ENCODE results near the gene RBM34.
"Not testable (repeated sequence)": the region's sequence is repeated elsewhere in the genome, so short reads cannot be mapped to it uniquely, and the experiment has no call there.

RBM34 gene

GRCh38 chr1:235160957-235161684 lies at the start of gene RBM34:
Gene RBM34 (minus strand): TSS chr1:235161250. CDS start chr1:235161226, 24 bp downstream.
- DNase-seq: peak; percentile 76

- DNase-seq: no peak
Observed at GRCh38 chr1:235207209-235207565, 46.1 kb upstream of the RBM34 start.

GRCh38 chr1:235206533-235207208 lies 45.6 kb upstream of the RBM34 start:
- DNase-seq: no peak

GRCh38 chr1:235205687-235206086 lies 44.6 kb upstream of the RBM34 start:
- DNase-seq: no peak

GRCh38 chr1:235203428-235203827 lies 42.4 kb upstream of the RBM34 start:
- DNase-seq: no peak

- DNase-seq: not testable (repeated sequence)
Observed at GRCh38 chr1:235202447-235202846, 41.4 kb upstream of the RBM34 start.

GRCh38 chr1:235199441-235199840 lies 38.4 kb upstream of the RBM34 start:
- DNase-seq: no peak

GRCh38 chr1:235190431-235190830 lies 29.4 kb upstream of the RBM34 start:
- DNase-seq: no peak

GRCh38 chr1:235187316-235187715 lies 26.3 kb upstream of the RBM34 start:
- DNase-seq: no peak

- no peak for DNase-seq
Observed at GRCh38 chr1:235181561-235182245, 20.7 kb upstream of the RBM34 start.

- DNase-seq: no peak
Observed at GRCh38 chr1:235180916-235181460, 19.9 kb upstream of the RBM34 start.

- DNase-seq: no peak
Observed at GRCh38 chr1:235176486-235176885, 15.4 kb upstream of the RBM34 start.

- no peak for DNase-seq
Observed at GRCh38 chr1:235169986-235170385, 8.9 kb upstream of the RBM34 start.

- DNase-seq: no peak
Observed at GRCh38 chr1:235168375-235168774, 7.3 kb upstream of the RBM34 start.

GRCh38 chr1:235161685-235162327 lies 756 bp upstream of the RBM34 start:
- DNase-seq: peak; percentile 56

GRCh38 chr1:235160383-235160956 lies 580 bp downstream of the RBM34 start:
- peak; percentile 70 for DNase-seq

GRCh38 chr1:235159930-235160329 lies 1.1 kb downstream of the RBM34 start:
- DNase-seq: not testable (repeated sequence)

GRCh38 chr1:235159284-235159683 lies 1.8 kb downstream of the RBM34 start:
- not testable (repeated sequence) for DNase-seq

GRCh38 chr1:235158680-235159079 lies 2.4 kb downstream of the RBM34 start:
- DNase-seq: no peak

GRCh38 chr1:235157150-235157549 lies 3.9 kb downstream of the RBM34 start:
- no peak for DNase-seq

GRCh38 chr1:235156740-235157139 lies 4.3 kb downstream of the RBM34 start:
- DNase-seq: no peak

- DNase-seq: no peak
Observed at GRCh38 chr1:235156265-235156664, 4.8 kb downstream of the RBM34 start.

- no peak for DNase-seq
Observed at GRCh38 chr1:235152235-235152634, 8.8 kb downstream of the RBM34 start.

Measured in KG1 (cell line).